ENCODE data around the gene SPN.
"Not testable (repeated sequence)": the region's sequence is repeated elsewhere in the genome, so short reads cannot be mapped to it uniquely, and the experiment has no call there.

GRCh38 chr16:29626778-29627331, 36.2 kb upstream of the SPN start:
- not testable (repeated sequence) for TF ChIP-seq POLR2A (IDR thresholded peaks at IDR 0.05; ENCODE audit: low read depth, low read length); POLR2AphosphoS5 (IDR thresholded peaks at IDR 0.05; ENCODE audit: low read depth, low read length); TAF1 (IDR thresholded peaks at IDR 0.05; ENCODE audit: borderline replicate concordance, low read depth, low read length)

Data from GM12892 (cell line).